ENCODE results near the gene NRTN. TPM values are rescaled to one million over a fixed set of nuclear protein-coding genes. Genes with fewer than 3 reads are reported as not detected.

Gene NRTN
- total RNA-seq, 1 experiment from 2014 or later = 3.9 TPM

GRCh38 chr19:5806133-5806489, 1.2 kb downstream of the NRTN start:
- POLR2A ChIA-PET (ENCODE audit: unreplicated experiment) = no interaction called here
- intact Hi-C loops (cut with micrococcal nuclease) = no loop called here

DNA sequence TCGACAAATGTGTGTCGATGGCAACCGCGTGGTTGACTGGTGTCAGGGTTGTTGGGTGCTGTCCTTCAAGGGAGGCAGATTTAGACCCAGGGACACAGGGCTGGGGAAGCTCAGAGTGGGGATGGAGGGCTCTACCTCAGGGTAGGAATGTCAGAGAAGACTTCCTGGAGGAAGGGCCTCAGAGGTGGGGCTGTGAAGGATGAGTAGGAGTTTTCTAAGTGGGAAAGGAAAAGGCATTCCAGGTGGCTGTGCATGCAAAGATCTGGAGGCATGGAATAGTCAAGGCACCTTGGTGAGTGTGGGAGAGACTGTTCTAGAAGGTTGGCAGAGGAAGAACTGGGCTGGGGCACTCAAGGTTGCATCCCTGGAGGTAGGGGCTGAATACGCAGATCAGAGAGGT, 2.0 kb downstream of the NRTN start:
- peaks cover 12% of the 10 kb centered on the region for H3K4me1 ChIP-seq (ENCODE audit: insufficient read depth, low read length)
- H3K27me3 ChIP-seq (ENCODE audit: low read length) = no peaks in the 10 kb centered on the region
- DNase-seq = no peak
- H3K36me3 ChIP-seq (ENCODE audit: low read depth, low read length) = no peaks in the 10 kb centered on the region
- no peak for TF ChIP-seq EZH2phosphoT487 (IDR thresholded peaks at IDR 0.05; ENCODE audit: borderline replicate concordance, low read length)
- TF ChIP-seq, protein P1, sequence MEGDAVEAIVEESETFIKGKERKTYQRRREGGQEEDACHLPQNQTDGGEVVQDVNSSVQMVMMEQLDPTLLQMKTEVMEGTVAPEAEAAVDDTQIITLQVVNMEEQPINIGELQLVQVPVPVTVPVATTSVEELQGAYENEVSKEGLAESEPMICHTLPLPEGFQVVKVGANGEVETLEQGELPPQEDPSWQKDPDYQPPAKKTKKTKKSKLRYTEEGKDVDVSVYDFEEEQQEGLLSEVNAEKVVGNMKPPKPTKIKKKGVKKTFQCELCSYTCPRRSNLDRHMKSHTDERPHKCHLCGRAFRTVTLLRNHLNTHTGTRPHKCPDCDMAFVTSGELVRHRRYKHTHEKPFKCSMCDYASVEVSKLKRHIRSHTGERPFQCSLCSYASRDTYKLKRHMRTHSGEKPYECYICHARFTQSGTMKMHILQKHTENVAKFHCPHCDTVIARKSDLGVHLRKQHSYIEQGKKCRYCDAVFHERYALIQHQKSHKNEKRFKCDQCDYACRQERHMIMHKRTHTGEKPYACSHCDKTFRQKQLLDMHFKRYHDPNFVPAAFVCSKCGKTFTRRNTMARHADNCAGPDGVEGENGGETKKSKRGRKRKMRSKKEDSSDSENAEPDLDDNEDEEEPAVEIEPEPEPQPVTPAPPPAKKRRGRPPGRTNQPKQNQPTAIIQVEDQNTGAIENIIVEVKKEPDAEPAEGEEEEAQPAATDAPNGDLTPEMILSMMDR (conservative IDR thresholded peaks at IDR 0.05; ENCODE audit: low read depth, low read length) = no peak
- TF ChIP-seq EZH2 (IDR thresholded peaks at IDR 0.05; ENCODE audit: low read length, unreplicated experiment) = no peak
- no peak overlapping the region for H2AFZ ChIP-seq (ENCODE audit: low read length)
- no peak overlapping the region for H3K4me2 ChIP-seq (ENCODE audit: low read length)
- ChIA-PET POLR2A (ENCODE audit: unreplicated experiment) (no interaction called here), CTCF (interaction anchor here (0.6 kb wide), 1 partner anchor 97 kb away, joined by 4 read pairs; no protein-coding TSS in a partner anchor)
- H3K9ac ChIP-seq (ENCODE audit: low read length) = no peak overlapping the region
- no peak overlapping the region for H3K27ac ChIP-seq (ENCODE audit: low read length)
- no peaks in the 10 kb centered on the region for H3K9me2 ChIP-seq (replicated peaks; ENCODE audit: low read length)
- no peaks in the 10 kb centered on the region for H4K20me1 ChIP-seq (ENCODE audit: low read length)
- ATAC-seq = no peak
- H3F3A ChIP-seq (ENCODE audit: low read length, unreplicated experiment) = no peaks in the 10 kb centered on the region
- H3K79me2 ChIP-seq (ENCODE audit: low read length) = no peaks in the 10 kb centered on the region
- BruUV-seq (replicated peaks) = no TSS peak
- H3K9me3 ChIP-seq (ENCODE audit: low read length) = no peaks in the 10 kb centered on the region
- H3K4me3 ChIP-seq (ENCODE audit: low read length) = no peak overlapping the region
- intact Hi-C loops (cut with micrococcal nuclease) = no loop called here

More at GRCh38 chr19:5806133-5806489, 1.2 kb downstream of the NRTN start:
- ATAC-seq = no peak
- CTCF ChIA-PET = no interaction called here
- H3K4me2 ChIP-seq (ENCODE audit: low read length) = peak overlapping the region; percentile 66
- H3K9me2 ChIP-seq (replicated peaks; ENCODE audit: low read length) = no peaks in the 10 kb centered on the region
- DNase-seq = no peak
- no TSS peak for BruUV-seq (replicated peaks)
- H3K4me1 ChIP-seq (ENCODE audit: insufficient read depth, low read length) = peaks cover 12% of the 10 kb centered on the region
- H3K36me3 ChIP-seq (ENCODE audit: low read depth, low read length) = no peaks in the 10 kb centered on the region
- H3F3A ChIP-seq (ENCODE audit: low read length, unreplicated experiment) = no peaks in the 10 kb centered on the region
- no peak overlapping the region for H3K9ac ChIP-seq (ENCODE audit: low read length)
- TF ChIP-seq EZH2 (IDR thresholded peaks at IDR 0.05; ENCODE audit: low read length, unreplicated experiment) (no peak), EZH2phosphoT487 (IDR thresholded peaks at IDR 0.05; ENCODE audit: borderline replicate concordance, low read length) (no peak)
- TF ChIP-seq, protein P1 (conservative IDR thresholded peaks at IDR 0.05; ENCODE audit: low read depth, low read length) = no peak
- no peaks in the 10 kb centered on the region for H3K9me3 ChIP-seq (ENCODE audit: low read length)
- H4K20me1 ChIP-seq (ENCODE audit: low read length) = no peaks in the 10 kb centered on the region
- H2AFZ ChIP-seq (ENCODE audit: low read length) = no peak overlapping the region
- H3K27me3 ChIP-seq (ENCODE audit: low read length) = no peaks in the 10 kb centered on the region
- H3K27ac ChIP-seq (ENCODE audit: low read length) = no peak overlapping the region
- peak overlapping the region; percentile 51; the same call in 1 of the 2 replicates for H3K4me3 ChIP-seq (ENCODE audit: low read length)
- no peaks in the 10 kb centered on the region for H3K79me2 ChIP-seq (ENCODE audit: low read length)

GRCh38 chr19:5808120-5808816, 3.4 kb downstream of the NRTN start:
- Histone ChIP-seq H3K4me2 (ENCODE audit: low read length) (no peak overlapping the region), H3F3A (ENCODE audit: low read length, unreplicated experiment) (no peaks in the 10 kb centered on the region), H3K4me1 (ENCODE audit: insufficient read depth, low read length) (peaks cover 12% of the 10 kb centered on the region), H3K79me2 (ENCODE audit: low read length) (no peaks in the 10 kb centered on the region), H2AFZ (ENCODE audit: low read length) (no peak overlapping the region), H3K9me3 (ENCODE audit: low read length) (no peaks in the 10 kb centered on the region), H3K9ac (ENCODE audit: low read length) (no peak overlapping the region), H3K9me2 (replicated peaks; ENCODE audit: low read length) (no peaks in the 10 kb centered on the region), H3K27me3 (ENCODE audit: low read length) (no peaks in the 10 kb centered on the region), H3K36me3 (ENCODE audit: low read depth, low read length) (no peaks in the 10 kb centered on the region), H4K20me1 (ENCODE audit: low read length) (no peaks in the 10 kb centered on the region), H3K4me3 (ENCODE audit: low read length) (no peak overlapping the region), H3K27ac (ENCODE audit: low read length) (no peak overlapping the region)
- no TSS peak for BruUV-seq (replicated peaks)
- intact Hi-C loops (cut with micrococcal nuclease) = no loop called here
- DNase-seq (no peak), ATAC-seq (no peak)
- TF ChIP-seq EZH2 (IDR thresholded peaks at IDR 0.05; ENCODE audit: low read length, unreplicated experiment) (no peak), EZH2phosphoT487 (IDR thresholded peaks at IDR 0.05; ENCODE audit: borderline replicate concordance, low read length) (no peak)
- TF ChIP-seq, protein P1 (conservative IDR thresholded peaks at IDR 0.05; ENCODE audit: low read depth, low read length) = no peak
- POLR2A ChIA-PET (ENCODE audit: unreplicated experiment) = no interaction called here
- CTCF ChIA-PET = interaction anchor here (0.6 kb wide), 1 partner anchor 82 kb away, joined by 7 read pairs; no protein-coding TSS in a partner anchor
